Right renal pelvis (tissue), 4 donors: ENCODE data around the gene MGAT3. TPM values are rescaled to one million over a fixed set of nuclear protein-coding genes. Genes with fewer than 3 reads are reported as not detected.
"Not testable (repeated sequence)": the region's sequence is repeated elsewhere in the genome, so short reads cannot be mapped to it uniquely, and the experiment has no call there.

Experiments used
- DNase-seq, 4 donors: peaks; one replicate each; pipeline ENCODE4 v3.0.0-alpha.2; 2013; ENCODE audit warnings: low read depth in 4 of 4, low spot score in 3 of 4, missing footprints in 1 of 4
- polyA plus RNA-seq, 4 donors: library from polyadenylated mRNA; unstranded; fragments of 120-200 nt; gene quantifications; one replicate each; pipeline ENCODE4 v1.2.1, GENCODE V29; 2013; ENCODE audit not compliant: insufficient read length in 4 of 4

MGAT3 gene, protein sequence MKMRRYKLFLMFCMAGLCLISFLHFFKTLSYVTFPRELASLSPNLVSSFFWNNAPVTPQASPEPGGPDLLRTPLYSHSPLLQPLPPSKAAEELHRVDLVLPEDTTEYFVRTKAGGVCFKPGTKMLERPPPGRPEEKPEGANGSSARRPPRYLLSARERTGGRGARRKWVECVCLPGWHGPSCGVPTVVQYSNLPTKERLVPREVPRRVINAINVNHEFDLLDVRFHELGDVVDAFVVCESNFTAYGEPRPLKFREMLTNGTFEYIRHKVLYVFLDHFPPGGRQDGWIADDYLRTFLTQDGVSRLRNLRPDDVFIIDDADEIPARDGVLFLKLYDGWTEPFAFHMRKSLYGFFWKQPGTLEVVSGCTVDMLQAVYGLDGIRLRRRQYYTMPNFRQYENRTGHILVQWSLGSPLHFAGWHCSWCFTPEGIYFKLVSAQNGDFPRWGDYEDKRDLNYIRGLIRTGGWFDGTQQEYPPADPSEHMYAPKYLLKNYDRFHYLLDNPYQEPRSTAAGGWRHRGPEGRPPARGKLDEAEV
- polyA plus RNA-seq = 10 to 100 TPM; 20.8 to 27.4 (median 26.1) TPM

DNA sequence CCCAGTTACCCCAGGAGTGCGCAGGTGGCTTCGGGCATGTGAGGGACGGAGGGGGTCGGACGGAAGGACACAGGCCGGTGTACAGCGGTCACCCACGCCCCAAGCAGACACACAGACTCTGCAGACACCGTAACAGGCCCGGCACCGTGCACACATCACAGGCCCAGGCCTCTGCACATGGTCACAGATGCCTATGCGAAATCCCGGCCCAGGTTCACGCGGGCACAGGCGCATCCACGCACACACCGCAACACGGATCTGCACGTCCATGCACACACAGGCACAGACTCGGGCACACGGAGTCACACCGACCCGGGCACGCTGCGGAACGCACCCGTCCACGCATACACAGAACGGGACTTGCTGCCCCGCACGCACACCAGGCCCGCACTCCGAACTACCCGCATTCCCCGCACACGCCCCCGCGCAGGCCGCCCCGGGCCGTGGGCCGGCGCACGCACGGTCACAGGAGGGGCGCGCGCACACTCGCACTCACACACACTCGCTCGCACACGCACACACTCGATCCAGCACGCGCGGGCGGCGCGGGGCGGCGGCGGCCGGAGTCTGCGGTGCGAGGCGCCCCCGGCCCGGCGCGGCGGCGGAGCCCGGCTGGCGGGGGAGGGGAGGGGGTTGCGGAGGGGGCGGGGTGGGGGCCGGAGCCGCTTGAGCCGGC lies at the start of gene MGAT3:
Gene MGAT3 (plus strand): TSS at position 491 of the 676 bp plus-strand sequence. CDS start 30,336 bp downstream, outside the sequence.
- no peak for DNase-seq

- DNase-seq = no peak
Measured at GRCh38 chr22:39408173-39408572, 48.6 kb upstream of the MGAT3 start.

- DNase-seq = no peak
Measured at GRCh38 chr22:39408807-39409206, 48.0 kb upstream of the MGAT3 start.

GRCh38 chr22:39409516-39410029 lies 47.2 kb upstream of the MGAT3 start:
- DNase-seq = no peak

DNA sequence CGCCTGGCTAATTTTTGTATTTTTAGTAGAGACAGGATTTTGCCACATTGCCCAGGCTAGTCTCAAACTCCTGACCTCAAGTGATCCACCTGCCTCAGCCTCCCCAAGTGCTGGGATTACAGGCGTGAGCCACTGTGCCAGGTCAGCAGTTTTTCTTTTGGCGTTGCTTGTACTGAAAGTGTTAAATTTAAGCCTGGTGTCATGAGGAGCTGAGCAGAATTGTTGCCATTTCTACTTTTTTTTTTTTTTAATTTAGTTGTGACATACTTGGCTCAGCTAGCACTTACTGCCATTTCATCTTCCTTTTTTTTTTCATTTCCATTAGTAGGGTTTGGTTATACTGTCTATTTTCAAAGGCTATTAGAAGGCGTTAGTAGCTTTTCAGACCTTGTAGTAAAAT lies 46.5 kb upstream of the MGAT3 start:
- DNase-seq = no peak

DNA sequence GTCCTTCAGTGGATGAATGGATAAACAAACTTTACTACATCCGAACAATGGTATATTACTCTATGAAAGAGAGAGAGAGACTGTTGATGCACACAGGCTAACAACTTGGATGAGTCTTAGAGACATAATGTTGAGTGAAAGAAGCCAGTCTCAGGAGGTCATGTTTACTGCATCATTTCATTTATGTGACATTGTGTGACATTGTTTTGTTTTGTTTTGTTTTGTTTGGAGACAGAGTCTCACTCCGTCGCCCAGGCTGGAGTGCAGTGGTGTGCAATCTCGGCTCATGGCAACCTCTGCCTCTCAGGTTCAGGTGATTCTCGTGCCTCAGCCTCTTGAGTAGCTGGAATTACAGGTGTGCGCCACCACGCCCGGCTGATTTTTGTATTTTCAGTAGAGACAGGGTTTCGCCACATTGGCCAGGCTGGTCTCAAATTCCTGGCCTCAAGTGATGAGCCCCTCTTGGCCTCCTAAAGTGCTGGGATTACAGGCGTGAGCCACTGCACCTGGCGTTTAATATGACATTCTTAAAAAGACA lies 44.9 kb upstream of the MGAT3 start:
- not testable (repeated sequence) for DNase-seq

GRCh38 chr22:39413204-39413603 lies 43.6 kb upstream of the MGAT3 start:
- not testable (repeated sequence) for DNase-seq

- DNase-seq = no peak
Measured at GRCh38 chr22:39414377-39414776, 42.4 kb upstream of the MGAT3 start.

GRCh38 chr22:39414886-39415285 lies 41.9 kb upstream of the MGAT3 start:
- no peak for DNase-seq

GRCh38 chr22:39415506-39415905 lies 41.3 kb upstream of the MGAT3 start:
- no peak for DNase-seq

GRCh38 chr22:39416319-39416718 lies 40.5 kb upstream of the MGAT3 start:
- DNase-seq = no peak

GRCh38 chr22:39417641-39418040 lies 39.2 kb upstream of the MGAT3 start:
- no peak for DNase-seq

DNA sequence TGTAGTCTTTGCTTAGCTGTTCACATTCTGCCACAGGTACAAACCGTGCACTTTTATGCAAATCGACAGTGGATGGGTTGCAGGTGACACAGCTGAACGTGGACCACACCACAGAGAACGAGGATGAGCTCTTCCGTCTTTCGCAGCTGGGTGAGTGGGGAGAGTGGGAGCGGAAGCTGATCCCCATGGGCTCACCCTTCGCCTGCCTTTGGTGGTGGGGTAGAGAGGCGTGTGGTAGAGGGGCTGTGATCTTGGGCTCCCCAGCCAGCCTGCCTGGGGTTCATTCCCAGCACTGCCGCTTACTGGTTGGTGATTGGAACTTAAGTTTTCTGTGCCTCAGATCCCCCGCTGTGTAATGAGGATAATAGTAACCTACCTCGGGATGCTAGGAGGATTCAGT lies 38.1 kb upstream of the MGAT3 start:
- DNase-seq = no peak

DNA sequence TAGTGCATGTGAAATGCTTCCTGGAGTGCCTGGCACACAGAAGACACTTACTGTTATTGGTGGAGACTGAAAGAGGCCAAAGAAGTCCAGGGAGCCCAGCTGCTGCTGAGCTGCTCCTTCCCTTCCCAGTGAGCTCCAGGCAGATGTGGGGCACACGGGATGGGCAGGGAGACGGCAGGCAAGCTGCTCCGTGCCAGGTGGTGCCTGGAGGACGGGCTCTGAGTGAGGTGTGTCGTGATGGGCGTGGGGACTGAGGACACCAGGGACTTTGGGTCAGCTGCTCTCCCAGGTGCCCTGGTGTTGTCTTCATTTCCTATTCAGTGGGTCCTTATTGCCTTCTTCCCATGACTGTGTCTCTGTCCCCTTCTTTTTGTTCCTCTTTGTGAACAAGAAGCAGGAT lies 37.7 kb upstream of the MGAT3 start:
- no peak for DNase-seq

- no peak for DNase-seq
Measured at GRCh38 chr22:39419911-39420310, 36.9 kb upstream of the MGAT3 start.

- no peak for DNase-seq
Measured at GRCh38 chr22:39421691-39422090, 35.1 kb upstream of the MGAT3 start.

- DNase-seq = no peak
Measured at GRCh38 chr22:39422101-39422500, 34.7 kb upstream of the MGAT3 start.

- no peak for DNase-seq
Measured at GRCh38 chr22:39422721-39423120, 34.1 kb upstream of the MGAT3 start.

- no peak for DNase-seq
Measured at GRCh38 chr22:39423976-39424375, 32.8 kb upstream of the MGAT3 start.

GRCh38 chr22:39426380-39427043 lies 30.3 kb upstream of the MGAT3 start:
- DNase-seq = no peak
